Activated CD4-positive, alpha-beta T cell treated with anti-CD3 and anti-CD28 coated beads for 24 hours (primary cell): ENCODE data around the gene SULT1C4.
"Not testable (repeated sequence)": the region's sequence is repeated elsewhere in the genome, so short reads cannot be mapped to it uniquely, and the experiment has no call there.

Experiments used
- DNase-seq, 2 donors: peaks; one replicate each; pipeline ENCODE4 v3.0.0-alpha.2; 2020; ENCODE audit warnings: low read depth in 2 of 2

SULT1C4 gene

GRCh38 chr2:108377815-108378630 is at the start of gene SULT1C4:
Gene SULT1C4, plus strand, starts transcription at chr2:108377954. Its CDS starts 384 bp downstream, at chr2:108378338.
- DNase-seq: no peak

- DNase-seq: no peak
Measured at GRCh38 chr2:108329771-108330170, 48.0 kb upstream of the SULT1C4 start.

- DNase-seq: no peak
Measured at GRCh38 chr2:108330979-108331378, 46.8 kb upstream of the SULT1C4 start.

- no peak for DNase-seq
Measured at GRCh38 chr2:108345951-108346350, 31.8 kb upstream of the SULT1C4 start.

- DNase-seq: no peak
Measured at GRCh38 chr2:108346827-108347226, 30.9 kb upstream of the SULT1C4 start.

- DNase-seq: no peak
Measured at GRCh38 chr2:108347786-108348185, 30.0 kb upstream of the SULT1C4 start.

- DNase-seq: no peak
Measured at GRCh38 chr2:108348816-108349570, 28.8 kb upstream of the SULT1C4 start.

- no peak for DNase-seq
Measured at GRCh38 chr2:108349571-108349928, 28.2 kb upstream of the SULT1C4 start.

- DNase-seq: no peak
Measured at GRCh38 chr2:108351889-108352288, 25.9 kb upstream of the SULT1C4 start.

- DNase-seq: no peak
Measured at GRCh38 chr2:108354136-108354535, 23.6 kb upstream of the SULT1C4 start.

- DNase-seq: no peak
Measured at GRCh38 chr2:108355906-108356734, 21.6 kb upstream of the SULT1C4 start.

- not testable (repeated sequence) for DNase-seq
Measured at GRCh38 chr2:108359336-108359735, 18.4 kb upstream of the SULT1C4 start.

GRCh38 chr2:108360776-108361468 is 16.8 kb upstream of the SULT1C4 start:
- DNase-seq: no peak

- no peak for DNase-seq
Measured at GRCh38 chr2:108363024-108363907, 14.5 kb upstream of the SULT1C4 start.

- DNase-seq: no peak
Measured at GRCh38 chr2:108363908-108364225, 13.9 kb upstream of the SULT1C4 start.

GRCh38 chr2:108364676-108365297 is 13.0 kb upstream of the SULT1C4 start:
- no peak for DNase-seq

GRCh38 chr2:108365656-108366055 is 12.1 kb upstream of the SULT1C4 start:
- no peak for DNase-seq

GRCh38 chr2:108367014-108367413 is 10.7 kb upstream of the SULT1C4 start:
- DNase-seq: no peak

GRCh38 chr2:108367561-108368175 is 10.1 kb upstream of the SULT1C4 start:
- no peak for DNase-seq

GRCh38 chr2:108369153-108369552 is 8.6 kb upstream of the SULT1C4 start:
- DNase-seq: no peak
